ENCODE measurements around the gene MRTFA. TPM values are rescaled to one million over a fixed set of nuclear protein-coding genes. Genes with fewer than 3 reads are reported as not detected.

MRTFA gene
- polyA plus RNA-seq, 3 donors = 19.2 to 29.6 (median 25.9) TPM

DNA sequence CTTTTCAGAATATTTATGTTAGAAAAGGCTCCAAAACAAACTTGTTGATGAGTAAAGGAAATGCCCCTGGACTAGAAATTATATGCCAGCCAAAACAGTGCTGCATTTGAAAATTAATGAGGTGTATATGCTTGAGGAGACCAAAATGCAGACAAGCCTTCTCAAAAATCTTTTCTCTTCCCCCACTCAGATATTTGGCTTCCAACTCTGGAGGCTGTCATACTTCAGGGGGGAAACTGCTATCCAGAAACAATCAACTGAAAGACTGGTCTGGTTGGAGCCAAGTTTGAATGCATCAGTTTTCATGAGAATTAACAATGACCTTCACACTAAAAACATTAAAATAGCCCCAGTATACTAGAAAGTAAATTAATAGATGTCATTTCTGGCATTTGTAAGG, 167.9 kb downstream of the MRTFA start:
- DNase-seq (ENCODE audit: extremely low read depth in 1 of 11, low read depth in 9 of 11, low spot score in 4 of 11) = no peak

DNA sequence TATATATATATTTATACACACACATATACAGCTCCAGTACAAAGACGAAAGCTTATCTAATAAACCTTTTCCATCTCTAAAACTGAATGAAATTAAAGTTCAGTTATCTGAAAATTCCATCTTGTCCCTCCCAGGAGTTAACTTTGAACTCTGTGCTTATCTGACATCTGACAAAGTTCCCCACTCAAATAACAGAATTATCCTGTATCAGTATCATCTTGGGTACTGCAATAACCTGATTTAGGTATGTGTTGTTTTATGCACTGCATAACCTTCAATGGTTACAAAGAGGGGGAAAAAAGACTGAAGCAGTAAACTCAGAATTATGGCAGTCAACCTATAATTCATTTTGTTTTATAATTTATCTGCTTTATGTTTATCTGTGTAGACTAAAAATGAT, 169.5 kb downstream of the MRTFA start:
- no peak for DNase-seq (ENCODE audit: extremely low read depth in 1 of 11, low read depth in 9 of 11, low spot score in 4 of 11)

DNA sequence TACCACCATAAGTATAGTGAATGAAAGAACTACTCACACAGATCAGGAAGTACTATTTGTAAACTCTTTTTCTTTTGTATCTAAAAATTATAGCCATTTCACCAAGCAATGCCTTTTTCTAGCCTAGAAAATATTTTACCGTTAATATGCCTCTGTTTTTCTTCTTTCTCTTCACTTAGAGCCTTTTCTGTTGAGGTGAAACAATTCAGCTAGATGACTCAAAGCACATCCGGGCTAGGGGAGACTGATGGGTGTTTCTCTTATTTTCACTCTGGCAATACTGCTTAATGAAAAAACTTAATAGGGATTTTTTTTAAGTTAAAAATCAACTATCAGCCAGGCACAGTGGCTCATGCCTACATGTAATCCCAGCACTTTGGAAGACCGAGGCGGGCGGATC, 172.8 kb downstream of the MRTFA start:
- DNase-seq (ENCODE audit: extremely low read depth in 1 of 11, low read depth in 9 of 11, low spot score in 4 of 11) = no peak

DNA sequence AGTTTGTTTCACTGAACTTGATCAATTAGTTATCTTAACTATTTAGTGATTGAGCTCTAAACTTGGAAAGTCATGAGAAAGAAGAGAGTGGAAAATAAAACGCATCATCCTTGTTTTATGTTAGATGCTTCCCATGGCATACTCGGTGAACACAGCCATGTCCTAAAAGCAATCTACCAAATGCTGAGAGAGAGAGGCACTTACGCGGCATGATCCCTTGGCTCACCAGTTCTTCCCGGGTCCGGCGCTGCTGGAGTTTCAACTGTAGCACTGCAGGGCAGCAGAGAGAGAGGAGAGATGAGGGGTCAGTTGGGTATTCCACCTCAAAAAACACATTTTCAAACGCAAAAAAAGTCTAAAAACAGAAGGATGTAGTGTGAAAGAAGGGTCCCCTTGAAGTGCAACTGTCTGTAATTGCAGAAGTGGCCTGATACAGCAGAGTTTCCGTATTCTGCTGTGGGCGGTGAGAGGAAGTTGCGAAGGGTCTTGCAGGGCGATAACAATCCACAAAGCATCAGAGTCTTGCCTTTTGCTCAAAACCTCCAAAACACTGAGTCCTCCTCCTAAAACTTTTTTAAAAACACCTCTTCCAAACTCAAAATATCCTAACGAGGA, 173.4 kb downstream of the MRTFA start:
- DNase-seq (ENCODE audit: extremely low read depth in 1 of 11, low read depth in 9 of 11, low spot score in 4 of 11) = no peak

DNA sequence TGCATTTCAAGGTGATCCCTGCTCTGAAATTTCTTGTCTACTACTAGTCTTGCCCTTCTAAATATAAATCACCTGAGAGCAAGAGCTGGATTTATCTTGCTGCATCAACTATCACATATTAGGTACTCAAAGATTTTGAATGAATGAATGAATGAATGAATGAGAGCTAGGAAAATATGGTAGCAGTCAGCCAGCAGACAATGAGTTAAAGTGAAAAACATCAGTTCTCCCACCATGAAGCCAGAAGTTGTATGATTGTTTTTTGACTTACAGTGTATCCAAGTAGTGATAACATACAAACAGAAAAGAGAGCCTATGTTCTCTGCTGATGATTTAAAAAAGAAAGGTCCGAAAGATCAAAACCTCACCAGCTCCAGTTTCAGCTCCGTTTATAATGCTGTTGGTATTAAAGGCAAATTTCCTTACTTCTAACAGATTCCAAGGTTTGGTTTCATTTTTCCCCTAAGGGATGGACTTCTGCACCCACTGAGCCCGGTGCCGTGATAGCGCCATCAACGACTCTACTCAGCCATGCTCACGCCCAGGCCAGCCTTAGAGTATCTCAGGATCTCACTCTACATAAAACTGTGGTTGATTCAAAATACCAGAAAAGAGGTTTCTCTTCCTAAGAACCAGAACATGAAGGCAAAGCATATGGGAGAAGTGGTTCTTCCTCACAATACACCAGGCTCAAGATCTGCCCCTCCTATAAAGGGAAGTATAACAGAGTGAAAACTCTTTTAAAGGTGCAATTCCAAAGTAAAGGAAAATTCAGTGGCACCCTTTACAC, 174.1 kb downstream of the MRTFA start:
- no peak for DNase-seq (ENCODE audit: extremely low read depth in 1 of 11, low read depth in 9 of 11, low spot score in 4 of 11)

DNA sequence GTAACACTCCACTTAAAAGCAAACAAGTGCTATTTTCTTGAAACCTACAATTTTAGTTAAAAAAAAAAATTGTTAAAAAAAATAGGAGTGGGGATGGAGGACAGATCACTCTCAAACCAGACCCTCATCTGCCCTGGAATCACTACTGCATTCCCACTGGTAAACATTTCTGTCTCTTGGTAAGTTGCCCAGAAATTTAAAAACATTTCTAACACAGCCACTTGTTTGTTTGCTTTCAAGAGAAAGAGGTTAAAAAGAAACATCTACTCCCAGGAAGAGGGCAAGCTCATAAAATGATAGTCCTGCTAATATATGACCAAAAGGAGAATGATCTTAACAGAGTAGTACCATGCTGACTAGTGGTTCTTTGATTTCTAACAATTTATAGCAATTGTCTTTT, 182.8 kb downstream of the MRTFA start:
- no peak for DNase-seq (ENCODE audit: extremely low read depth in 1 of 11, low read depth in 9 of 11, low spot score in 4 of 11)

DNA sequence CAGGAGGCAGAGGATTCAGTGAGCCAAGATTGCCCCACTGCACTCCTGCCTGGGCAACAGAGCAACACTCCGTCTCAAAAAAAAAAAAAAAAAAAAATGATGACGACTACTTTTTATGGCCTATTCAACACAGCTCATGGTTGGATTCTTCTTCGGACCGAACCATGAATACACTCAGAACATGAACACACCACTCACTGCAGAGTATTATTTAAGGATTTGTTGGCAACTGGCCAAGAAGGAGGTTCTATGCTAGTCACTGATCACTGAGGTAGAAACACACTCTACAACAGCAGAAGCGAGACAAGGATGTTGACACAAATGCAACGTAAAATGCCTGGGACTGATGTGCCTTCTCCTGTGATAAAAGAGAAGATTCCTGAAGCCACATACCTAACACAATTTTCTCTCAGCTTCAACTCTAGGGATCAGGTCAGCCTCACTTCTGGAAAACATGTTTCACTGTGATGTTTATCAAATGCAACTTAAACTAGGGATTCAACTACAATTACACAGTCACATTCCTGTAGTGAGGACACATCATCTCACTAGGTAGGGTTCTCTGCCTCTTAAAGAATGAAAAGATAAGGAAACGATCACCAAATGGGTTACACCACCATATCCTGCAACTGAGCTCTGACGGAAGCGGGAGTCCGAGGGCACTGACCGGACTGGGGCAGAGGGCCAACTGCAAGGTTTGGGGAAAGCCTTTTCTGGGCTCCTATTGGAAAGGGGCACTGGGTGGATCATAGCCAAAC, 183.6 kb downstream of the MRTFA start:
- DNase-seq (ENCODE audit: extremely low read depth in 1 of 11, low read depth in 9 of 11, low spot score in 4 of 11) = peak in 2 of 11 donors; percentile 11 to 12

DNA sequence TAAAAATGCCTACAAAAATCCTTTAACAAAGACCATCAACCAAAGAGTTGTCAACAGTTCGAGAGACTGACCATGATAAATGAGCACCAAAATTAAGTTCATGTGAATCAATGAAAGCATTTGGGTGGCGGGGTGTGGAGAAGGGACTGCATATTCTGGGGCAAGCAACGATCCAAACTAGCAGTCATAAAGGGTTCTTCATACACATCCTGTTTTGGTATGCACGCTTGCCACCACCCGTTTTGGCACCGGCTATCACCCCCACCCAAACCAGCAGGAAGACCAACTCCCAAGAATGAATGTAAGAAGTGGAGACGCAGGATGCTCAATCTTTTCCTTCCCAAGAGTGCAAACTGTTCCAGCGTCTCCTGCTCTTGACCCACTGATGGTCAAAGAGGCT, 185.3 kb downstream of the MRTFA start:
- no peak for DNase-seq (ENCODE audit: extremely low read depth in 1 of 11, low read depth in 9 of 11, low spot score in 4 of 11)

DNA sequence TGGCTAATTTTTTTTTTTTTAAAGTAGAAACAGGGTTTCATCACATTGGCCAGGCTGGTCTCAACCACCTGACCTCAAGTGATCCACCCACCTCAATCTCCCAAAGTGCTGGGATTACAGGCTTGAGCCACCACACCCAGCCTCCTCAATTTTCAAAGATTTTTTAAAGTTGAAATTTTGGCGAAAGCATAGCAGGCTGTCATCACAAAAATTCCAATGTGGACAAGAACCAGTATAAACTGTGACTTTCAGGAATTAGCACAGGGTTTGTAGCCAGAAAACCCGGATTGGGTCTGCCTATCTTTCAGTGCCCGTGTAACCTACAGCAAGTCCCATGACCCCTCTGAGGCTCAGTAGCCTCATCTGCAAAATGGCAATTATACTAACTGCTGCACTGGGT, 185.9 kb downstream of the MRTFA start:
- no peak for DNase-seq (ENCODE audit: extremely low read depth in 1 of 11, low read depth in 9 of 11, low spot score in 4 of 11)

DNA sequence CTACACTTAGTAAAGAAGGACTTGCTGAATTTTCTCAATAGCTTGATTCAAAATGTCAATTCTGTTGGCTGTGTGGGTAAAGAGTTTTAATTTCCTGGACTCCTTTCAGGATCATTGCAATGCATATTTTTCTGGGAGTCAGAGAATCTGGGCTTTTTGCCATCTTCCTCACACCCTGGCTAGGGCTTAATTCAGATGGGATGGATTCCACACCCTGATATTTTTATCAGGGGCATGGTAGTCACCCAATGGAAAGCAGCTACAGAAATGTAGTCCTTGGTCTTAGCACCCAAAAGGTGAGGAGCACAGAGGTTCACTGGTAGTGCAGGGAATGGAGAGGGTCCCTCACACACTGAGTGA, 186.9 kb downstream of the MRTFA start:
- DNase-seq (ENCODE audit: extremely low read depth in 1 of 11, low read depth in 9 of 11, low spot score in 4 of 11) = no peak

DNA sequence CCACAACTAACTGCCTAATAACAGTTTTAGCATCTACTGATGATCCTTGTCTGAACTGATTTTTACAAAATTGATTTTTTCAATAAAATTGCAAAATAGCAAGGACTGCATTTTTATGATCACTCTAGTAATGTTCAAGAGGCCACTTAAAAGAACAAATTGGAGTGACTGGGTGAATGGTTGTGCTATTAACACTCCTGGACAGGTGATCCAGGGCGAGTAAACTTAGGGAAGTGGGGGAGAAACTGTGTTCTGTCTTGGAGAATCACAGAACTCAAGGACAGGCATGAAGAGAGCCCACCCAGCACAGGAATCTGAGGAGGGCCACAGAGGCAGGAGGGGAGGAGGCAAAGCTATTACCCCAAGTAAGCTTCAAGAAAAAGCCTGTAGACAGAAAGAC, 190.3 kb downstream of the MRTFA start:
- no peak for DNase-seq (ENCODE audit: extremely low read depth in 1 of 11, low read depth in 9 of 11, low spot score in 4 of 11)

DNA sequence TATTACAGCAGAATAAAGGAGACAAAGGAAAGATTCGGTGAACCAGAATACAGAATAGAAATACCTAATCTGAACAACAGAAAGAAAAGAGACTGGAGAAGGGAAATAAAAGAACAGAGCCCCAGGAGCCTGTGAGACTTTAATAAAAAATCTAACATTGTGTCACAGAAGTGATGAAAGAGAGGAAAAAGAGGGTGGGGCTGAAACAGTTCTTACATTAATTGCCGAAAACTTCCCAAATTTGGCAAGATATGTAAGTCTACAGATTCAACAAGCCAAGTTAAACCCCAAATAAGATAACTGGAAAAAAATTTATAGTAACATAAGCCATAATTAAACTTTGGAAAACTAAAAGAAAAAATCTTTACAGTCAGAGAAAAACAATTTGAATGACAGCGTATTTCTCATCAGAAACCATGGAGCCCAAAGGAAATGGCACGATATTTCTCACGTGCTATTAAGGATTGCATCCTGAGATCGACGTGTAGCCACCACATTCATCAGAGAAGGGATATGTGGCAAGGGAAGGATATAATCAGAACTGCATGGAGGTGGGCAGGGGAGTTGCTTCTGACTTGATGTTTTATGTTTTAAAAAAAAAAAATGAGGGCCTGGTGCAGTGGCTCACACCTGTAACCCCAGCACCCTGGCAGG, 192.2 kb downstream of the MRTFA start:
- DNase-seq (ENCODE audit: extremely low read depth in 1 of 11, low read depth in 9 of 11, low spot score in 4 of 11) = no peak

DNA sequence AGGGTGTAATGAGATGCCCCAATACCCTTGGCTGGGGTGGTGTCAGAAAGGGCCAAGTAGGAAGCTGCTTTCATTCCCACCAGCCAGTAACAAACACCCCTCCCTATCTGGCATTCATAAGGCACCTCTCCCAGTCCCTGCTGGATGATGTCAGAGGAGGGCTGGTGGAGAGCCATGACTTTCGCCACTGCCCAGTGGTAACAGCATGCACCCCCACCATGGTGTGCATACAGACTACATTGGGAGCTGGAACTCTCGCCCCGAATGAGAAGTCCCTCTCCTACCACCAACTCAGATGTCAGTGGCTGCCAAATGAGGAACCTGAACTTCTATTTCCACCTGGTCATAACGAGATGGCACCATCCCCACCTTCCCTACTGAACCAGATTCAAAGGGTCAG, 192.8 kb downstream of the MRTFA start:
- DNase-seq (ENCODE audit: extremely low read depth in 1 of 11, low read depth in 9 of 11, low spot score in 4 of 11) = no peak

DNA sequence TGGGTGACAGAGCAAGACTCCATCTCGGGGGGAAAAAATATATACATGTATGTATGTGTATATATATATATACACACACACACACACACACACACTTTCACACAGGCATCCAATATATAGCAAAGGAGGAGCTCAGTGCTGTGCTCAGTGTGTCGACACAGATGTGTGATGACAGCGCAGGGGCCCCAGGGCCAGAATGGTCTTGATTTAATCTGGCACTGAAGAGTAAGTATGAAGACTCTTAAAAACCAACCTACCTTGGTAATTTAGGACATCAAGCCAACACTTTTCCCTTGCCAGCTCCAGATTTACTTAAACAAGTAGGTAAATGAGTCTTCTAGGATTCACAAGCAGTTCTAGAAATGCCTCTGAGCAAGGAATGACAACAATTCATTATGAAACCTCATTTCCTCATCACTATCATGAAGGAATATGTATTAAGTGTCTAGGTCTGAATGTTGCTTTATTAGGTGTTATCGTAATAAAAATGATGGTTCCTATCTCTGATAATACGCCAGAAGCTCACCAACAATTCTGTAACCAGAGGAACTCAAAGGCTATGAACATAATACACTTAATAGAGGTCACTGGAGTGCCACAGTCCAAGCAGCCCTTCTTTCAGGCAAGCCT, 194.6 kb downstream of the MRTFA start:
- DNase-seq (ENCODE audit: extremely low read depth in 1 of 11, low read depth in 9 of 11, low spot score in 4 of 11) = no peak

DNA sequence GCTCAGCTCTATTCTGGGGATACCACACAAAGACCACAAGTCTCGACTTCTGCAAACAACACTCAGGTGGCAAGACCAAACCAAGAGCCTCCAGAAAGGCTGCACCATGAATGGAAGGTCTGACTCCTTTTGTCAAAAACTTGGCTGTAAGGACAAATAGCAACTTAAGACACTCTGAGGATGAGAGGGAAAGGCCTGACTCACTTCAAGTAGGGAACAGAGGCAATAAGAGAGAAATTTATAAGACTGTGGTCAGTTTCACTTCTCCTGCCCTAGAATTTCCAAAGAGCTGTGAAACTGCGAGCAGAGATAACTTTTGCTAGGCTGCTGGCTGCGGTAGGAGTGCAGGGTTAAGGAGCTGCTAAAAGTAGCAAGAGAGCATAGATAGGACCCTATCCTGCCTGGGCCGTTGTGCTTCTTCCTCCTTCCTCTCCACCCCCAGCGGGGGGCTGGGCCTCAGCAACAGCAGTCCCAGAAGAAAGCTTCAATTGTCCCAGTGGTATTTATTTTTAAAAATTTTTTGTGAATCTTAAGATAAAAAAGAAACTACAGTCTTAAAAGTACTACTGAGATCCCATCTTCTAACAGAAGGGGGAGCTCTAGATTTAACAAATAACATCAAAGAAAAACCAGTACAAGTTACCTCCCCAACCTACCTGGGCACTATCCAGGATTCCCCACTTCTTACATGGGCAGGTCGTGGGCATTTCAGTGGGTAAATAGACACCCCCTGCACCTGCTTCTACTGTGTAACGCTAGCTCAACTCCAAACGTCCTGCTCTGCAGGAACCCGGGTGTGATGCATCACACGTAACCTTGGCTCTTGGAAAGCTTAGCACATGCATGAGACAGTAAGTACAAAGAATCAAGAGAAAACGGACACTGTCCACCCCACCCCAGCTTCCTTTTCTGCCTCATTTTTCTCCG, 199.8 kb downstream of the MRTFA start:
- DNase-seq (ENCODE audit: extremely low read depth in 1 of 11, low read depth in 9 of 11, low spot score in 4 of 11) = peak in 7 of 11 donors; percentile 37 to 65 (median 45)

DNA sequence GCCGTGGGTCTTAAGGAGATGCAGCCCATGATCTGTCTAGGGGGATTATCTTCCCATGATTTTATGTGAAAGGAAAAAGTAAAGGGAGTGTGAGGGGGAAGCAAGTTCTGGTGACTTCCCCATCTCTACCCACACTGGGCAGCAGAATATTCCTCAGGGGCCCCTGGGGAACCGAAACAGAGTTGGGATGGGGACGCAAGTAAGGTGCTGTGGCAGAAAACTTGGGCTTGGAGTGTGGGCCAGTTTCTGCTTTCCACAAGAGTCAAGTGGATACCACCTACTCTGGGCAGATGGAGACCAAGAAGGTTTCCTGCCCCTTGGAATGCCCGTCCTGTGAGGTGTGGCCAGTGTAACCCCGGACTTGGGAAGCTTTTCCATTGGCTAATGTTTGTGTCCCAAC, 201.8 kb downstream of the MRTFA start:
- DNase-seq (ENCODE audit: extremely low read depth in 1 of 11, low read depth in 9 of 11, low spot score in 4 of 11) = no peak

DNA sequence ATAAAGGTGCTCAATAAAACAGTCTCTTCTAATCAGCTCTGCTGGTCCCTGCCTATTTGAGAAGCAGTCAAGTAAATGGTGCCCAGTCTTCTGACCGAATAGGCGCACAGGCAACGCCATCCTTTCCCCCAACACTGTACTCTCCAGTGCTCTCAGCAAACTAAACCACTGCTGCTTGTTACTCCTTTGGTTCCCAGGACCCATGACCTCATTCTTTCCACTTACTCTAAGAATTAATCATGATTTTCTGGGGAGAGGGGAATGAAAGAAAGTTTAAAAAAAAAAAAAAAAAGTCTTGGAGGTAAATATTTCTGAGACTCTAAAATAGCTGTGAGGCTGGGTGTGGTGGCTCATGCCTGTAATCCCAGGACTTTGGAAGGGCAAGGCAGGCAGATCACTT, 202.4 kb downstream of the MRTFA start:
- DNase-seq (ENCODE audit: extremely low read depth in 1 of 11, low read depth in 9 of 11, low spot score in 4 of 11) = no peak

DNA sequence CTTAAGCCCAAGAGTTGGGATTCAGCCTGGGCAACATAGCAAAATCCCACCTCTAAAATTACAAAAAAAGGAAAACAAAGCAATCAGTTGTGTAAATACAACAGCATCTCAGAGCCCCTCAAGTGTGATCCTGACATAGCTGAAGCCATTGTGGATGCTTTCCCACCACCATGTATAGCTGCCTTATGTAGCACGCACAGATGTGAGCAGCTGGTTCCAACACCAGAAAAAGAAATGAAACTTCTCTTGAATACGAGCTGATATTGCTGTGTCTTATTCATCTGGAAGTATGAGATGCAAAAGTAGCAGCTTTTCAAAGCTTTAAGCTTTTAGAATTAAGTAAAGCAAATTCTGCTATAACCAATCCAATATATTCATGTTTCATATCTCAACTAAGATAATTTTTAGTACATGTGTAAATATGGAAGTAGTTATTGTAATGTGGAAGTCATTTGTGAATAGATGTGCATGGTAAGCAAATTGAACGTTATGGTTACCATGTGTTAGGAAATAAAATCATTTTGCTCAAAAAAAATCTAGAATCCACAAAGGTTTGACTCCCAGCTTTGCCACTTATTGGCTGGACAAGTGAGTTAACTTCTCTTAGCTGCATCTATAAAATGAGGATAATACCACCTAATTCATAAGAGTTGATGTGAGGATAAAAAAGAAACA, 203.0 kb downstream of the MRTFA start:
- DNase-seq (ENCODE audit: extremely low read depth in 1 of 11, low read depth in 9 of 11, low spot score in 4 of 11) = no peak
